GM19099 (cell line): Measurements from ENCODE around the gene CBY1.

Experiments used
- POLR2A ChIP-seq: IDR thresholded peaks from 3 replicates; pipeline ENCODE4 v1.6.1; 2011; ENCODE audit warnings: low read depth; ENCODE audit not compliant: insufficient read length; ENCODE audit errors: extremely low read depth

CBY1 gene

DNA sequence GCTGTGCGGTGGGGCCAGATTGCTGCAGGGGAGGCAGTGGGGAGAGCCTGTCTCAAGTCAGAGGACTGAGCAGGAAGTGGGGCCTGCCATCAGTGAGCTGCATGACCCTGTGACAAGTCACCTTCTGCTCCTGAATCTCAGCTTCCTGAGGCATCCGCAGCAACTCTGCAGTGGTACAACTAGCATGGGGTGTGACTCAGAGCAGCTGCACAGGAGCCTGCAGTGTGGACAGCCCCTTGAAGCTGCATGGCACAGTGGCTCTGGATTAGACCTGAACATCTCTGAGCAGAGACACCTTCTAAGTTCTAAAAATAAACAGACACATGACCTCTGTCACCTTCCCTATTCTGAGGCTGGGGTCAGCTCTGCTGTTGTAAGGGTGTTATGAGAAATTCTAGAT lies 18.2 kb upstream of the CBY1 start:
- no peak for TF ChIP-seq POLR2A

DNA sequence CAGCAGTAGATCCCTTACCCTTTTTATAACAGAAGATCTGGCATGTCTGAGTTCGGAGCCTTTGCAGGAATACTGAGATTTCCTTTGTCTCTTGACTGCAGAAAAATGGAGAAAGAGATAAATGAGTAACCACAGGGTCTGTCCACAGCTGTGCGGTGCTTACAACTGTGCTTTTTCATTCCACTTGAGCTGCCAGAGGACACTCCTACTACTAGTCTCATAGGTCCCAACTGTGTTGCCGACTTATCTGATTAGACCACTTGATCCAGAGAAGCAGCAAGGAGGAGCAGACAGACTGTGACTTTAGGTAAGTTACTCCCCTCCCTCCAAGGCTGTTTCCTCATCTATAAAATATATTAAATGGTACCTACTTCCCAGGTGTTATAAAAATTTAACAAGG lies 17.7 kb upstream of the CBY1 start:
- TF ChIP-seq POLR2A, result no peak

DNA sequence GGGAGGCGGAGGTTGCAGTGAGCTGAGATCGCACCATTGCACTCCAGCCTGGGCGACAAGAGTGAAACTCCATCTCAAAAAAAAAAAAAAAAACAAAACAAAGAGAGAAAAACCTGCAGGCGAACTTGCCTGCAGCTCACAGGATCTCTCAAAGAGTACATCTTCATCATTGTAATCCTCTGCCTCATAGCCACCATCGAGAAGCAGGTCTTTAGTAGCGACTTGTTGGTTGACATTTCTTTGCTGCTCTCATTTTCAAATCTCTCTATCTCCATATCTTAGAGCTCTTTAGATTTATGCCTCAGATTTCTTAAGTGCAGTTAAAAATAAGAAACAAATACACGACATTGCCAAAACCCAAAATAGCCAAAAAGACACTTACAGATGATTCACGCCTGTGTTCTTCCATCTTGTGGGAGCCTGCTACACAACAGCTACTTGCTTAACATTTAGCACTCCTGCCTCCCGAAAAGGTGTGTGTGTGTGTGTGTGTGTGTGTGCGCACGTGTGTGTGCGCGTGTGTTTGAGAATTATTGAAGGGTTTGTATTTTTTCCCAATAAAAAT lies 14.9 kb upstream of the CBY1 start:
- no peak for TF ChIP-seq POLR2A

DNA sequence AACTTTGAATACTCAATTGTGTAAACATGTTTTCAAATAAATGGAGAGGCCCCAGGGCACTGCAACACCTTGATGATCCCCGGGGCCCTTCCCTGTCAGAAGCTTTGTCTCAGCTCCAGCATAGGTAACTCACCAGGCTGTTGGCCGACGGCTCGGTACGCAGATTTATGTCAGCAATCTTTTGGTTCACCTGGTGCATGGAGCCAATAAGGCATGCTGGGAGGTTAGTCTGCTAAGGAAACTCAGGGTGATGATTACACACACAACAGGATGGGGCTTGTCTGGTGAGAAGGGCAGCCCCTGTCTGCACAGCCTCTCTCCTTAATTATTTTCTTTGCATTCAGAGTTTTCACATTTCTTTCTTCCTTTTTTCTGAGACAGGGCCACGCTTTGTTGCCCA lies 11.0 kb upstream of the CBY1 start:
- no peak for TF ChIP-seq POLR2A

DNA sequence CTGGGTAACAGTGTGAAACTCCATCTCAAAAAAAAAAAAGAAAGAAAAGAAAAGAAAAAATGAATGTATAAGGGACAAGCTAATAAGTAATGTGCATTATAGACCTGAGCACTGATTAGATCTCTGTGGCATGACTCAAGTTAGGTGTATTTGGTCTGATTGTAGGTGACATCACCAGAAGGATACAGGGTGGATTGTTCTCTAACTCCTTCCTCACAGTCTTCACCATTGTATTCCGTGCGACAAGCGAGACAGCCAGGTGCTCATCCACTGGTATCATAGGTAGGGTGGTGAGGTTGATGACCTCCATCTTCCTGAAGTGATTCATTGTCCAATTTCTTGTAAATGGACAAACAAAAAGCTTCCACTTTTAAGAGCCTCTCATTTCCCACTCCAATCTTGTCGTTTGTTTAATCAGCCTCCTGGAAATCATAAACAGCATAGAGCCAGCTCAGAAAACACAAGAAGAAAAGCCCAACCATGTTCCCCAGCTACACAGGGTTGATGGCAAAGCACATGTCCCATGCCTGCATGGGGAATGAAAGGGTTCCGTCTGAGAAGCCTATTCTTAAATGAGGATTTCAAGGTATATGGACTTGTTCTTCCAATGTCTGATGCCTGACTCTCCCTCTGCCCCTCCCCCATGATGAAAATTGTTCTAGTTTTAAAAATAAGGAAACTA lies 6.5 kb upstream of the CBY1 start:
- no peak for TF ChIP-seq POLR2A

DNA sequence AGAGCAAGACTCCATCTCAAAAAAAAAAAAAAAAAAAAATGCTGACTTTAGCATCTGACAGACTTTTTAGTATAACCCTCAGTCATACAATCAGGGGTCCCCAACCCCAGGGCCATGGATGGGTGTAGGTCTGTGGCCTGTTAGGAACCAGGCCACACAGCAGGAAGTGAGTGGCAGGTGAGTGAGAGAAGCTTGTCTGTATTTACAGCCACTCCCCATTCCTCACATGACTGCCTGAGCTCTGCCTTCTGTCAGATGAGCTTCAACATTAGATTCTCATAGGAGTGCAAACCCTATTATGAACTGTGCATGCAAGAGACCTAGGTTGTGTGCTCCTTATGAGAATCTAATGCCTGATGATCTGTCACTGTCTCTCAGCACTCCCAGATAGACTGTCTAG lies 3.6 kb upstream of the CBY1 start:
- TF ChIP-seq POLR2A, result no peak

DNA sequence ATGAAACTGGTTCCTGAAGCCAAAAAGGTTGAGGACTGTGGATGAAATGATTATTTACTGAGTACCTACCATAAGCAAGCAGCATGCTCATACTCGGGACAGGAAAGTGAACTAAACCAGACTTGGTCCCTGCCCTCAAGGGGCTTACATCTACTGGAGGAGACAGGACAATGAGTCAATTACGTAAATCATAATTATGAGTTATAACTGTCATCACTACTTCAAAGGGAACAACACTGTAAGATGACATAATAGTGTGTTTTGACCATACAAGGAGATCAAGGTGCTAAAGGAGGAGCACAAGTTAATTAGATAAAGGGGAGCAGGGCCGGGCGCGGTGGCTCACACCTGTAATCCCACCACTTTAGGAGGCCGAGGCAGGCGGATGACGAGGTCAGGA lies 2.7 kb upstream of the CBY1 start:
- TF ChIP-seq POLR2A, result no peak

DNA sequence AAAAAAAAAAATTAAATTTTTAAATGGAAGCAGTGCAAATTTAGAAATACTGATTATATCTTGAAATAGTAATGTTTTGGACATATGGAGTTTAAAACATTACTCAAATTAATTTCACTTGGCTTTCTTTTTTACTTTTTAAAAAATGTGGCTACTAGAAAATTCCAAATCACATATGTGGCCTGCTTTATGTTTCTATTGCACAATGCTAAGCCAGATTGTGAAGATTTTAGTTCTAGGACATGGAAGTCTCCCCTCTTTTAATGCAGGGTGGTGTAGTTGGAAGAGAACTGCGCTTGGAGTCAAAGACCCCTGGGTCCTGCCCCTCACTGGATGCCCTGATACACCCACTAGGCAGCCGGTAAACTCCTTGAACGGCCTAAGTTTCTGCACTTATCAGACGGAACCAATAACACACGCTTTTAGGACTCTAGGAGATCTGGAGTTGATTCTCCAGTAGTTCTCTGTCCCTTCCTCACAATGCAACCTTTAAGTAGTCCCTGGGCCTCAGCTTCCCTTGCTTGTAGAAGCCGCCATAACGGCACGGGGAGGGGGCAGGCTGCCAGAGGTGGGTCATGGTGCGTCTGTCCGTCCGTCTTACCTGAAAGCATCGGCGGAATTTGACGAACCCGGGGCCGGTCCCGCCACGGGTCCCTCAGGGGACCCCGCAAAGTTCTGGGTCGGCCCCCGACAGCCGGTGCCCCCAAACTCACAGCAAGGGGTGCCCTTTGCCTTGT lies 751 bp upstream of the CBY1 start:
- no peak for TF ChIP-seq POLR2A

DNA sequence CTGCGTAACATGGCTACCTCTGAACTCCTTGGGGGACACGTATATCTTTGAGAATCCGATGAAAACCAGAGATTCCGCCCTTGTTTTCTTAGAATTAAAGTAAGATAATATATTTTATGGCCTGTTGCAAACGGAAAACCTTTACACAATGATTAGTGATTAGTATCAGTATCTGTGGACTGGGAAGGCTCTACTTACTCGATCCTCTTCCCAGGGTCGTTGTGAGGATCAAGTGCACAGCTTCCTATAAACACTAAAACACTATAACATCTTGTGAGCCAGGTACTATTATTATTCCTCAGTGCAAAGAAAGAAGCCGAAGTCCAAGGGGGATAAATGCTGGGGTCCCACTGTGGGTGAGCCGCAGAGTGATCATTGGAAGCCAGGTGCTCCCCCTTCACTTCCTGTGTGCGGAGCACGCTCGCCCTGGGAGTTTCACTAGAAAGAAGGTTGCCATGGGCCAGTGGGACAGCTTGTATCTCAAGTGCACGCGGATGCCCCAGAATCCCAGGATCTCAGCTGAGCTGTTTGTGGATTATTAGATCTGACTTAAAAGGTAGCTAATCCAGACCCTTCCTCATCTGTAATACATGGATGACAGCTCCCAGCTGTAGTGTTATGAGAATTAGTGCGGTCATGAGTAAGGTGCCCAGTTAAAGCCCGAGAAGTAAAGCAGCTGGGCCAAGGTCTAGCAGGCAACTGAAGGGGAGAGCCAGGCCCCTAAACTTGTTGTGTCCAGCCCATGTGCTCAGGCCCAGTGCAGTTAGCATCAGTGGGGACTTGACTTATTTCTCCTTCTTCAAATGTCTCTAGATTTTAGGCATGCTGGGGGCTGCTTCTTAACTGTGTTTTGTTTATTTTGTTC lies 839 bp downstream of the CBY1 start:
- no peak for TF ChIP-seq POLR2A

DNA sequence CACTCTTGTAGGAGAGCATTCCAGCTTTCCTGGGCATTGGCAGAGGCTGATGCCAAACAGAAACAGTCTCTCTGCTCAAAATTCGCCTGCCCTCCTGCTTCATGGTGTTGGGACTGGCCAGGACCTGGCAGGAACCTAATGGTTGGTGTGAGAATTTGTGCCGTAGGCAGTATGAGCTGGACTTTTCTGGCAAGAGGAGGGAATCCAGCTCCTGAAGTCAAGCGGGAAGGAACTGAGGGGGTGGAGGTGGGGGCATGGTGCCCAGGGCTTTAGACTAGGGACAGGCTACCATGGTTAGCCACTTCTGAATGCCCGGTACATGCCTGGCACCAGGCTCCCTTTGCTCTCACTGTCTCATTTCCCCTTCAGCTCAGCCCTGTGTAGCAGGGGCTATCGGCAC lies 18.4 kb downstream of the CBY1 start:
- TF ChIP-seq POLR2A, result no peak

DNA sequence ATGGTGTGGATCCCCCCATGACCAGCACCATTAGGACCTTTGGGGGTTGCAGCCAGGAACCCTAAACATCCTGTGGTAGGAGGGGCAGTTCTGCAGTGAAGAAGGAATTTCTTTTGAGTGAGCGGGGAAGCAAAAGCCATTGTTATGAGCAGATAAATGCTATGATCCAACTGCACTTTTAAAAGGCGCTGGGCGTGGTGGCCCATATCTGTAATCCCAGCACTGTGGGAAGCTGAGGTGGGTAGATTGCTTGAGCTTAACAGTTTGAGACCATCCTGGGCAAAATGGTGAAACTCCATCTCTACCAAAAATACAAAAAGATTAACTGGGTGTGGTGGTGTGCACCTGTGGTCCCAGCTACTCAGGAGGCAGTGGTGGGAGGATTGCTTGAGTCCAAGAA lies 19.4 kb downstream of the CBY1 start:
- no peak for TF ChIP-seq POLR2A

DNA sequence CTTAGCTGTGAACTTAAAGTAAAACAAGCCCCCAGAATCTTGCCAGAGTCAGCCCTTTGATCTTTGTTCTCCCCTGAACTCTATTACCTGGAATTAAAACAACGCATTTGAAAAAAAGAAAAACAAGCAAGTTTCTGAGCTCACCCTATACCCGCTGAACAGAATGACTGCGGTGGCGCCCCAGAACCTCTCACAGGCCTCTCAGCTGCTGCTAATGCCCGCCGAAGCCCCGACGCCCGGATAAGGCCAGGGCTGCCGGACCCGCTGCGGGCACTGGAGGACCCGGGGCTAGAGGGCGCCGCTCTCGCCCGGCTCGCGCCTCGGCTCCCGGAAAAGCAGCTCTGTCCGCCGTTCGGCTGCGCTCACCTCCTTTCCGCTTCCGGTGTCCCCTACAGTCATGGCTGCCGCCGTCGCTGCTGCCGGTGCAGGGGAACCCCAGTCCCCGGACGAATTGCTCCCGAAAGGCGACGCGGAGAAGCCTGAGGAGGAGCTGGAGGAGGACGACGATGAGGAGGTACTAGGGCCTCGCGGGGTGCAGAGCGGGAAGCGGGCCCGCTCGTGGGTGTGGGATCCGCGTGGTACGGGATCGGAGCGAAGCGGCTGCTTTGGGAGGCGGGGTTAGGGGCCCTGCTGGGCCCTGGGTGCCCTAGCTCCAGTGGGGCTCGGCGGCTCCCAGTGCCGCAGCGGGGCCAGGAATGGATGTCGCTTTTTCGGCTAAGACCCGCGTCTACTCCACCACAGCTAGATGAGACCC lies 25.3 kb downstream of the CBY1 start, which contains the start of gene TOMM22:
Gene TOMM22 (plus strand): TSS at position 376 of the 754 bp plus-strand sequence. CDS start 22 bp downstream, at position 398.
- peak; percentile 90 for TF ChIP-seq POLR2A

DNA sequence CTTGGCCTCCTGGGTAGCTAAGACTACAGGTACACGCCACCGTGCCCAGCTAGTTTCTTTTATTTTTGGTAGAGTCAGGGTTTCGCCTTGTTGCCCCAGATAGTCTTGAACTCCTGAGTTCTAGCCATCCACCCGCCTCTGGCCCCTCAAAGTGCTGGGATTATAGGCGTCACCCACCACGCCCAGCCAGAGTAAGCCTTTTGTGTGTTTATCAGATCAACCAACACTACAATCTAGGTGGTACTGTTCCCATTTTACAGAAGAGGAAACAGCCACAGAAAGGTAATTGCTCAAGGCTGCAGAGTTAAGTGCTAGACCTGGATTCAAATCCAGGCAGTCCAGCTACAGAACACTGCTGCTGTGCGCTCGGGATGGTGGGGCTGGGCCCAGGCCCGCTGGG lies 28.5 kb downstream of the CBY1 start:
- TF ChIP-seq POLR2A, result no peak

DNA sequence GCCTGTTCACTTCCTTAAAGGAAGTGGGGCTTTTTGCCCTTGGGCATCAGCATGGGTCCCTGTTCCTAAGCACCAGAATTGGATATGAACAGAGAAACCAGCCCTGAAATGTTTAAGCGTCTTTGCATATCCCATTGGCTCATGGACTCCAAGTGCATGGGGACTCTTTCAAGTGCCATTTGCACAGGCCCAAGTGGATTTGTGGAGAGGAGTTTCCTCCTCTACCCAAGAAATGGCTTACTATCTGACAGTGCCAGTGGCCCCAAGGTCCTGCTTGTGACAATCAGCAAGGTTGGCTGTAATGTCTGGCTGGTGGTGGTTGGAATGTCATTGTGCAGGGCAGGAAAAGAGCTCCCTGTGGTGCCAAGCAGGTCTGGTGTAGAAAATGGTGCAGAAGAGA lies 29.3 kb downstream of the CBY1 start:
- no peak for TF ChIP-seq POLR2A
